Stomach (tissue), 9 donors: Measurements from ENCODE around the gene MYO9B. TPM values are rescaled to one million over a fixed set of nuclear protein-coding genes. Genes with fewer than 3 reads are reported as not detected.

ENCODE experiments used
- DNase-seq, 2 donors: peaks; one replicate each; pipeline versions ENCODE4 v3.0.0 to v3.0.0-alpha.2; 2013 to 2019
- H3K27ac ChIP-seq, 5 donors: fragments of 200-600 bp in 4 of 5; sonication (generic) in 4 of 5; one replicate each; pipeline ENCODE4 v1.5.1; 2013 to 2019; ENCODE audit warnings: mild to moderate bottlenecking in 1 of 5, moderate library complexity in 1 of 5
- H3K27me3 ChIP-seq, 3 donors: fragments of 200-600 bp; sonication (generic); one replicate each; pipeline ENCODE4 v1.5.1; 2017 to 2019; ENCODE audit warnings: mixed run types in 1 of 3
- H3K36me3 ChIP-seq, 4 donors: fragments of 200-600 bp; sonication (generic); 1 replicate in 3 of 4; 2 replicates in 1 of 4; pipeline ENCODE4 v1.5.1; 2016 to 2019
- H3K4me1 ChIP-seq, 4 donors: fragments of 200-600 bp; sonication (generic); one replicate each; pipeline ENCODE4 v1.5.1; 2016 to 2019
- H3K4me3 ChIP-seq, 4 donors: fragments of 200-600 bp; sonication (generic) in 3 of 4; one replicate each; pipeline ENCODE4 v1.5.1; 2016 to 2019; ENCODE audit warnings: mild to moderate bottlenecking in 1 of 4
- H3K9me3 ChIP-seq, 4 donors: fragments of 200-600 bp; sonication (generic); one replicate each; pipeline ENCODE4 v1.5.1; 2016 to 2019
- CTCF ChIP-seq, 7 experiments: fragments of 450-650 bp in 4 of 7; fragments of 200-600 bp in 3 of 7; sonication (generic) in 3 of 7; IDR thresholded peaks; one replicate each; pipeline ENCODE4 v1.5.1; 2016 to 2019; ENCODE audit warnings: antibody characterized with exemption in 7 of 7, control low read depth in 2 of 7, mild to moderate bottlenecking in 1 of 7
- EP300 ChIP-seq: sonication (generic); formaldehyde crosslinking; IDR thresholded peaks from one replicate; pipeline ENCODE4 v1.6.1; 2017; ENCODE audit warnings: antibody characterized with exemption
- POLR2A ChIP-seq, 4 donors: fragments of 450-650 bp; IDR thresholded peaks; one replicate each; pipeline ENCODE4 v1.6.1; 2016; ENCODE audit warnings: antibody characterized with exemption in 4 of 4, control low read depth in 2 of 4, mild to moderate bottlenecking in 1 of 4, moderate library complexity in 1 of 4
- POLR2AphosphoS5 ChIP-seq, 3 donors: sonication (generic); formaldehyde crosslinking; IDR thresholded peaks; one replicate each; pipeline ENCODE4 v1.6.1; 2016; ENCODE audit warnings: antibody characterized with exemption in 3 of 3
- WGBS, 5 donors: extraction: QIAGEN DNeasy Blood & Tissue Kit in 3 of 5; methylation state at CpG; one replicate each; pipeline versions ENCODE4 v1.1.5 to v1.1.7; 2013 to 2018; 5-methylcytosine and 5-hydroxymethylcytosine counted together
- intact Hi-C: fragments of 100-400 bp; cut with DNase I; formaldehyde crosslinking; loops from one replicate; pipeline ENCODE4 v1.15.1; 2023; ENCODE audit warnings: low total_unique reads
- polyA plus RNA-seq, 3 donors: library from polyadenylated mRNA; stranded (reverse); fragments of 200-250 nt; gene quantifications; one replicate each; pipeline ENCODE4 v1.2.3, GENCODE V29; 2013
- total RNA-seq, 5 donors: library from RNA; depleted of rRNA; stranded (reverse); fragments of >200 nt; gene quantifications; one replicate each; pipeline versions ENCODE4 v1.1.0 to v1.2.3, GENCODE V29; 2014 to 2016
- donor health status: healthy with polysubstance abuse.
- donor health status: Bipolar disorder and iron deficiency.
- donor health status: healthy.

The MYO9B gene
- total and polyA plus RNA-seq, 8 donors: 30.2 to 265 (median 62.5) TPM

DNA sequence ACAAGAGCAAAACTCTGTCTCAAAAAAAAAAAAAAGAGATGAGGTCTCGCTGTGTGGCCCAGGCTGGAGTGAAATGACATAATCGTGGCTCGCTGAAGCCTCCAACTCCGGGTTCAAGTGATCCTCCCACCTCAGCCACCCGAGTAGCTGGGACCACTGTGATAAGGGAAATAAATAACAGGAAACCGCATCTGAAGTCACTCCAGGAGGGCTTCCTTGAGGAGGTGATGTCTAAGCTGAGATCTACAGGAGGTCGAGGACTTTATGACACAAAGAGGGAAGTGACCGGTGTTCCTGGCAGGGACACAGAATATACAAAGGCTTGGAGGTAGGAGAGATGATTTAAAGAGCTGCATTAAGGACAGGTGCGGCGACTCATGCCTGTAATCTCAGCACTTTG lies 179.1 kb downstream of the MYO9B start:
- intact Hi-C loops: no loop called here
- peaks cover 0 to 5% (median 0%) of the 10 kb centered on the region in 4 donors for H3K4me1 ChIP-seq
- 72 to 81% (median 78%) methylated on average over 10 of the region's 10 CpGs for WGBS, 5 donors
- no peaks in the 10 kb centered on the region for H3K36me3 ChIP-seq
- H3K27ac ChIP-seq: no peak overlapping the region
- H3K27me3 ChIP-seq: no peaks in the 10 kb centered on the region
- TF ChIP-seq POLR2A (IDR thresholded peaks at IDR 0.05) (no peak), CTCF (IDR thresholded peaks at IDR 0.05) (no peak), EP300 (no peak), POLR2AphosphoS5 (IDR thresholded peaks at IDR 0.05) (no peak)
- H3K9me3 ChIP-seq: peaks cover 0 to 7% (median 3%) of the 10 kb centered on the region in 4 donors
- H3K4me3 ChIP-seq: no peak overlapping the region
- DNase-seq: no peak

- Histone ChIP-seq H3K4me1 (no peaks in the 10 kb centered on the region), H3K4me3 (no peak overlapping the region), H3K27ac (peak overlapping the region in 1 of 5 donors; percentile 4), H3K36me3 (no peaks in the 10 kb centered on the region), H3K9me3 (peaks cover 0 to 9% (median 4%) of the 10 kb centered on the region in 4 donors), H3K27me3 (no peaks in the 10 kb centered on the region)
- intact Hi-C loops: no loop called here
- TF ChIP-seq EP300 (no peak), POLR2A (IDR thresholded peaks at IDR 0.05) (no peak), CTCF (IDR thresholded peaks at IDR 0.05) (no peak), POLR2AphosphoS5 (IDR thresholded peaks at IDR 0.05) (no peak)
- peak in 1 of 2 donors; percentile 36 for DNase-seq
- WGBS, 5 donors: 35 to 58% (median 56%) methylated on average over 17 to 18 of the region's 18 CpGs
These were observed 179.6 kb downstream of the MYO9B start for GRCh38 chr19:17255150-17255621.

DNA sequence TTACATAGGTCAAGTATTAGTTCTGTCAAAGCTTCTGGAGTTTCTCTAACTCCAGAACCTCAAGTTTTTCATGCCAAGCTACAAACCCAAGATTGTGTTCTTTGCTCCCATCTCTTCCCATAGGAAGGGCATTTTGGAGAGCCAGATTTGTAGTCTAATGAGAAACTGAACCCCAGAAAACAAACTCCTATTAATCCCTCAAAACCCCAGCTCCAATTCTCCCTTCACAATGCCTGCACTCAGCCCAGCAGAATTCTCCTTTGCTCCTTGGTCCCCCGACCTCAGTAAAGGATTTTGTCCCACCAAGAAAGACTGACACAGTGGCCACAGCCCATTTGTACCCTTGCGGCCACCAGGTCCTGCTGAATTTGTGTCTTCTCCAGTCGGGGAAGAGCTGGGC lies 180.6 kb downstream of the MYO9B start:
- 82 to 92% (median 83%) methylated on average over 3 of the region's 3 CpGs for WGBS, 5 donors
- Histone ChIP-seq H3K27me3 (no peaks in the 10 kb centered on the region), H3K9me3 (peaks cover 0 to 9% (median 4%) of the 10 kb centered on the region in 4 donors), H3K27ac (no peak overlapping the region), H3K4me3 (no peak overlapping the region), H3K36me3 (no peaks in the 10 kb centered on the region), H3K4me1 (peaks cover 0 to 5% (median 0%) of the 10 kb centered on the region in 4 donors)
- no peak for DNase-seq
- intact Hi-C loops: no loop called here
- TF ChIP-seq POLR2AphosphoS5 (IDR thresholded peaks at IDR 0.05) (no peak), CTCF (IDR thresholded peaks at IDR 0.05) (no peak), EP300 (no peak), POLR2A (IDR thresholded peaks at IDR 0.05) (no peak)

- TF ChIP-seq EP300: no peak
- no peak for TF ChIP-seq POLR2AphosphoS5 (IDR thresholded peaks at IDR 0.05)
- TF ChIP-seq CTCF (IDR thresholded peaks at IDR 0.05): no peak
- no peak for TF ChIP-seq POLR2A (IDR thresholded peaks at IDR 0.05)
- no peaks in the 10 kb centered on the region for H3K36me3 ChIP-seq
- H3K9me3 ChIP-seq: peaks cover 0 to 9% (median 4%) of the 10 kb centered on the region in 4 donors
- DNase-seq: no peak
- WGBS, 5 donors: 91 to 95% (median 92%) methylated on average over 7 to 9 of the region's 9 CpGs
- intact Hi-C loops: no loop called here
- peaks cover 0 to 5% (median 0%) of the 10 kb centered on the region in 4 donors for H3K4me1 ChIP-seq
- no peaks in the 10 kb centered on the region for H3K27me3 ChIP-seq
- no peak overlapping the region for H3K27ac ChIP-seq
- H3K4me3 ChIP-seq: no peak overlapping the region
These were observed 183.7 kb downstream of the MYO9B start for GRCh38 chr19:17259118-17259780.
